ENCODE results near the gene FMO2. TPM values are rescaled to one million over a fixed set of nuclear protein-coding genes. Genes with fewer than 3 reads are reported as not detected.

FMO2 gene
- total RNA-seq, 2 donors from 2014 or later: 292 to 375 TPM

DNA sequence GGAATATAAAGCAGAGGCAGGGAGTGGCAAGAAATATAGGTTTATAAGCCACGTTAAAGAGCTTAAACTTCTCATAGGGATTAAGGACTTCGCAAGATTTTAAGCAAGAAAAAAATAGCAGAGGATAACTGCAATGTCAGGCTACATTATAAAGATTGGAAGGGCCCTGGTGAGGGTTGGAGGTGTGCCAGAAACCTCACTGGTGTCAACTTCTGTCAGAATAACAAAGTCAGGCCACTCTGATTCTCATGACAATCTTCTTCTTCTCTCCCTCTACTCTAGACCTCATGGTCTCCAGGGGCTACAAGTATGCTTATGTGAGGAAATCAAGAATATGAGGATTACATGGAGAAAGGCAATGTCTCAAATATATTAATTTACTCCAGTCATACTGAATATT, 32.6 kb upstream of the FMO2 start:
- no peaks in the 10 kb centered on the region for H3K9me3 ChIP-seq

DNA sequence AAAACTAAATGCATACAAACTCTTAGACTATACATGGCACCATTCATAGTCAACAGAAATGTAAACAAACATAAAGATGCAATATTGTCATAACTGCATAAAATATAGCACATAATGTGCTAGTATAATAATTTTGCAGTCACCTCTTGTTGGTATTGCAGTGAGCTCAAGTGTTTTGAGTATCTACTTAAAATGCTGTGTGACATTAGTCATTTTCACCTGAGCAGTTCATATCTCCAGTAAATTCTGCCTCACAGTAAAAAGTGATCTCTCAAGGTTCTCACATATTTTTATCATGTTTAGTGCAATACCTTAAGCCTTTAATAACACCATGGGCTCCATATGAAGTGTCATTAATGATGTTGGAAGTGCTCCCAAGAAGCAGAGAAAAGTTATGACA, 29.6 kb upstream of the FMO2 start:
- no peak overlapping the region for H3K27ac ChIP-seq
- H3K4me1 ChIP-seq (ENCODE audit: control insufficient read depth in 1 of 2, low read depth in 2 of 2): peaks cover 6 to 12% of the 10 kb centered on the region in 2 donors
- TF ChIP-seq, protein P1, sequence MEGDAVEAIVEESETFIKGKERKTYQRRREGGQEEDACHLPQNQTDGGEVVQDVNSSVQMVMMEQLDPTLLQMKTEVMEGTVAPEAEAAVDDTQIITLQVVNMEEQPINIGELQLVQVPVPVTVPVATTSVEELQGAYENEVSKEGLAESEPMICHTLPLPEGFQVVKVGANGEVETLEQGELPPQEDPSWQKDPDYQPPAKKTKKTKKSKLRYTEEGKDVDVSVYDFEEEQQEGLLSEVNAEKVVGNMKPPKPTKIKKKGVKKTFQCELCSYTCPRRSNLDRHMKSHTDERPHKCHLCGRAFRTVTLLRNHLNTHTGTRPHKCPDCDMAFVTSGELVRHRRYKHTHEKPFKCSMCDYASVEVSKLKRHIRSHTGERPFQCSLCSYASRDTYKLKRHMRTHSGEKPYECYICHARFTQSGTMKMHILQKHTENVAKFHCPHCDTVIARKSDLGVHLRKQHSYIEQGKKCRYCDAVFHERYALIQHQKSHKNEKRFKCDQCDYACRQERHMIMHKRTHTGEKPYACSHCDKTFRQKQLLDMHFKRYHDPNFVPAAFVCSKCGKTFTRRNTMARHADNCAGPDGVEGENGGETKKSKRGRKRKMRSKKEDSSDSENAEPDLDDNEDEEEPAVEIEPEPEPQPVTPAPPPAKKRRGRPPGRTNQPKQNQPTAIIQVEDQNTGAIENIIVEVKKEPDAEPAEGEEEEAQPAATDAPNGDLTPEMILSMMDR (IDR thresholded peaks at IDR 0.05): no peak
- no peaks in the 10 kb centered on the region for H3K9me3 ChIP-seq
- DNase-seq (ENCODE audit: low spot score): no peak
- ATAC-seq (ENCODE audit: insufficient number of reproducible peaks, low FRiP score, low read depth): no peak
- no peak overlapping the region for H3K4me3 ChIP-seq
- no peaks in the 10 kb centered on the region for H3K36me3 ChIP-seq
- H3K27me3 ChIP-seq (replicated peaks; ENCODE audit: insufficient read depth): no peaks in the 10 kb centered on the region

More for the DNA sequence above, 32.6 kb upstream of the FMO2 start:
- TF ChIP-seq, protein P1 (IDR thresholded peaks at IDR 0.05): no peak
- DNase-seq (ENCODE audit: low spot score): no peak
- no peaks in the 10 kb centered on the region for H3K27me3 ChIP-seq (replicated peaks; ENCODE audit: insufficient read depth)
- no peak for ATAC-seq (ENCODE audit: insufficient number of reproducible peaks, low FRiP score, low read depth)
- no peaks in the 10 kb centered on the region for H3K4me1 ChIP-seq (ENCODE audit: control insufficient read depth in 1 of 2, low read depth in 2 of 2)
- H3K36me3 ChIP-seq: no peaks in the 10 kb centered on the region
- H3K4me3 ChIP-seq: no peak overlapping the region
- H3K27ac ChIP-seq: no peak overlapping the region

DNA sequence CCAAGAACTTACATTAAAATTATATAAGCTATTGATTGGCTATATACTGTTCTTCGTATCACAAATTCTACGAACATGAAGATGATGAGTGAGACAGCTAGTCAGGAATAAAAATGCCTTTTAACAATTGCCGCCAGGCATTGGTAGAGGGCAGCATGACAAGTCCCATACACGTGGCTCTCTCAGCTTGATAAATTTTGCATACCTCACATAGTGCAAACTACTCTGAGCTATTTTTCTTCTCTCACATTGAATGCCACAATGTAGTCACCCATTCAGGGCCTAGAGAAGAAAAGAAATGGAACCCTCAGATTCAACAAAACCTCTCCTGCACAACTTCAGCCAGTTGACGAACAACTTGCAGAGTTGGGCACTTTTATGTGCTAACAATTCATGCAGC, 27.0 kb upstream of the FMO2 start:
- no peaks in the 10 kb centered on the region for H3K27me3 ChIP-seq (replicated peaks; ENCODE audit: insufficient read depth)
- peaks cover 15 to 22% of the 10 kb centered on the region in 2 donors for H3K4me1 ChIP-seq (ENCODE audit: control insufficient read depth in 1 of 2, low read depth in 2 of 2)
- ATAC-seq (ENCODE audit: insufficient number of reproducible peaks, low FRiP score, low read depth) (no peak), DNase-seq (ENCODE audit: low spot score) (no peak)
- TF ChIP-seq, protein P1 (IDR thresholded peaks at IDR 0.05): no peak
- no peak overlapping the region for H3K4me3 ChIP-seq
- no peaks in the 10 kb centered on the region for H3K36me3 ChIP-seq
- no peaks in the 10 kb centered on the region for H3K9me3 ChIP-seq
- H3K27ac ChIP-seq: no peak overlapping the region

DNA sequence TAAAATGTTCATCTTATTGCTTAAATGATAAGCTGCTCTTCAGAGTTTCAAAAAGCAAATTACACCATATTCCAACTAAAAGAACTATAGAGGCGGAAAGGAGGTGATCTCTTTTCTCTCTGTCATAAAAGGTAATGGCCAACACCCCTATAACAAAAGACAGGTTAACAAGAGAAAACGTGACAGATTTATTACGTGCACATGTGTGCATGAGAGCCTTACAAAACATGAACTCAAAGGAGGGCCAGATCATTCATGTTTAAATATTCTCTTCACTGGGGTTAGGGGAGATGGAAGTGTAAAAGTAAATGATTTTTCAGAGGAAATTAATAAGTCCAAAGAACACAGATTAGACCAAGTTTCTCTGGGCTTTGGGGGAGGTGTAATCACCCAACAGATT, 26.5 kb upstream of the FMO2 start:
- no peak for ATAC-seq (ENCODE audit: insufficient number of reproducible peaks, low FRiP score, low read depth)

DNA sequence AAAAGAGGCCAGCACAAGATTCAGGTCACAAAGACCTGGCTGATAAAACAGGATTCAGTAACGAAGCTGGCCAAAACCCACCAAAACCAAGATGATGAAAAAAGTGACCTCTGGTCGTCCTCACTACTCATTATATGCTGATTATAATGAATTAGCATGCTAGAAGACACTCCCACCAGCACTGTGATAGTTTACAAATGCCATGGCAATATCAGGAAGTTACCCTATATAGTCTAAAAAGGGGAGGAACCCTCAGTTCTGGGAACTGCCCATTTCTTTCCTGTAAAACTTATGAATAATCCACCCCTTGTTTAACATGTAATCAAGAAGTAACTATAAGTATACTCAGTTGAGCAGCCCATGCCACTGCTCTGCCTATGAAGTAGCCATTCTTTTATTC, 26.0 kb upstream of the FMO2 start:
- Histone ChIP-seq H3K4me3 (no peak overlapping the region), H3K27me3 (replicated peaks; ENCODE audit: insufficient read depth) (no peaks in the 10 kb centered on the region), H3K36me3 (no peaks in the 10 kb centered on the region), H3K4me1 (ENCODE audit: control insufficient read depth in 1 of 2, low read depth in 2 of 2) (peaks cover 15 to 22% of the 10 kb centered on the region in 2 donors), H3K27ac (no peak overlapping the region), H3K9me3 (no peaks in the 10 kb centered on the region)
- no peak for DNase-seq (ENCODE audit: low spot score)
- no peak for ATAC-seq (ENCODE audit: insufficient number of reproducible peaks, low FRiP score, low read depth)
- TF ChIP-seq, protein P1 (IDR thresholded peaks at IDR 0.05): no peak

More for the DNA sequence above, 26.5 kb upstream of the FMO2 start:
- no peaks in the 10 kb centered on the region for H3K9me3 ChIP-seq
- H3K27ac ChIP-seq: no peak overlapping the region
- no peak overlapping the region for H3K4me3 ChIP-seq
- H3K4me1 ChIP-seq (ENCODE audit: control insufficient read depth in 1 of 2, low read depth in 2 of 2): peaks cover 15 to 22% of the 10 kb centered on the region in 2 donors
- H3K27me3 ChIP-seq (replicated peaks; ENCODE audit: insufficient read depth): no peaks in the 10 kb centered on the region
- TF ChIP-seq, protein P1 (IDR thresholded peaks at IDR 0.05): no peak
- H3K36me3 ChIP-seq: no peaks in the 10 kb centered on the region
- DNase-seq (ENCODE audit: low spot score): no peak

Data from thoracic aorta (tissue), 2 donors.